GM18499 (cell line): ENCODE data around the gene XKRX.

Experiments used
- ATAC-seq: cut with Tn5 transposase; IDR thresholded peaks from one replicate; pipeline ENCODE4 v1.9.1; 2021; ENCODE audit warnings: moderate number of reproducible peaks; ENCODE audit not compliant: insufficient read depth, unreplicated experiment

The XKRX gene

GRCh38 chrX:100928660-100929613 is at the start of gene XKRX:
Gene XKRX, minus strand, starts transcription at chrX:100928917. Its CDS starts 613 bp downstream, at chrX:100928304.
- no peak for ATAC-seq

GRCh38 chrX:100976211-100976610 is 47.5 kb upstream of the XKRX start:
- ATAC-seq = no peak

- no peak for ATAC-seq
Observed at GRCh38 chrX:100975212-100975611, 46.5 kb upstream of the XKRX start.

- no peak for ATAC-seq
Observed at GRCh38 chrX:100973411-100973810, 44.7 kb upstream of the XKRX start.

- no peak for ATAC-seq
Observed at GRCh38 chrX:100969936-100970335, 41.2 kb upstream of the XKRX start.

- ATAC-seq = no peak
Observed at GRCh38 chrX:100969408-100969807, 40.7 kb upstream of the XKRX start, which contains the start of gene ARL13A. Gene ARL13A, plus strand, starts transcription at chrX:100969708. Its CDS starts 3,982 bp downstream, at chrX:100973690.

GRCh38 chrX:100964362-100964761 is 35.6 kb upstream of the XKRX start:
- no peak for ATAC-seq

- no peak for ATAC-seq
Observed at GRCh38 chrX:100962811-100963210, 34.1 kb upstream of the XKRX start.

- ATAC-seq = no peak
Observed at GRCh38 chrX:100948557-100948956, 19.8 kb upstream of the XKRX start.

GRCh38 chrX:100946299-100946927 is 17.7 kb upstream of the XKRX start:
- no peak for ATAC-seq

- no peak for ATAC-seq
Observed at GRCh38 chrX:100944601-100945000, 15.9 kb upstream of the XKRX start.

- ATAC-seq = no peak
Observed at GRCh38 chrX:100939333-100939732, 10.6 kb upstream of the XKRX start.

GRCh38 chrX:100935767-100936166 is 7.0 kb upstream of the XKRX start:
- ATAC-seq = no peak

- ATAC-seq = peak; percentile 12
Observed at GRCh38 chrX:100931925-100932285, 3.2 kb upstream of the XKRX start.

- peak; percentile 49 for ATAC-seq
Observed at GRCh38 chrX:100931218-100931924, 2.7 kb upstream of the XKRX start.

GRCh38 chrX:100926453-100926852 is 2.3 kb downstream of the XKRX start:
- ATAC-seq = no peak

GRCh38 chrX:100924375-100924774 is 4.3 kb downstream of the XKRX start:
- no peak for ATAC-seq

GRCh38 chrX:100915562-100915961 is 13.2 kb downstream of the XKRX start:
- ATAC-seq = no peak

GRCh38 chrX:100913111-100913510 is 15.6 kb downstream of the XKRX start:
- ATAC-seq = no peak

GRCh38 chrX:100911731-100912130 is 17.0 kb downstream of the XKRX start:
- ATAC-seq = no peak

GRCh38 chrX:100905620-100906019 is 23.1 kb downstream of the XKRX start:
- ATAC-seq = no peak
